B cell (primary cell): ENCODE results near the gene MPP2. TPM values are rescaled to one million over a fixed set of nuclear protein-coding genes. Genes with fewer than 3 reads are reported as not detected.

Experiments used
- ATAC-seq: fragments of 200-7000 bp; cut with Tn5 transposase; one replicate; pipeline ENCODE4 v1.10.0; 2021; ENCODE audit warnings: low read depth, mild to moderate bottlenecking, moderate number of reproducible peaks, moderate library complexity
- CTCF ChIA-PET: fragments of 350-600 bp; sonication (Branson Sonifier 250); formaldehyde crosslinking; loops from one replicate; lab custom pipeline; 2021; ENCODE audit warnings: antibody characterized with exemption, inconsistent platforms; lab: Charles Lee
- POLR2A ChIA-PET: fragments of 350-600 bp; sonication (Branson Sonifier 250); formaldehyde crosslinking; loops from one replicate; lab custom pipeline; 2021; ENCODE audit warnings: antibody characterized with exemption; lab: Charles Lee
- DNase-seq: peaks from one replicate; pipeline ENCODE4 v3.0.0; 2013
- H2AFZ ChIP-seq: 2 replicates; pipeline ENCODE4 v1.6.1; 2012; ENCODE audit warnings: mild to moderate bottlenecking, low read depth, low read length; ENCODE audit not compliant: insufficient read depth, poor library complexity, severe bottlenecking
- H3K27ac ChIP-seq, 2 donors: 1 replicate in 1 of 2; 2 replicates in 1 of 2; pipeline ENCODE4 v1.5.1; 2012 to 2013; ENCODE audit warnings: low read length in 2 of 2, mild to moderate bottlenecking in 2 of 2, moderate library complexity in 1 of 2
- H3K27me3 ChIP-seq, 4 experiments: fragments of 200-600 bp in 1 of 4; sonication (generic) in 1 of 4; replicated peaks in 1 of 4; 1 replicate in 2 of 4; 2 replicates in 2 of 4; pipeline versions ENCODE4 v1.6.1 to v1.7.0; 2013 to 2016; ENCODE audit warnings: low read length in 3 of 4, mild to moderate bottlenecking in 2 of 4, mixed read lengths in 1 of 4, moderate library complexity in 1 of 4; ENCODE audit not compliant: insufficient read depth in 4 of 4, control insufficient read depth in 3 of 4; ENCODE audit errors: control extremely low read depth in 1 of 4
- H3K36me3 ChIP-seq, 2 experiments: replicated peaks in 1 of 2; 1 replicate in 1 of 2; 2 replicates in 1 of 2; pipeline versions ENCODE4 v1.6.1 to v1.7.1; 2013; ENCODE audit warnings: low read length in 1 of 2; ENCODE audit not compliant: insufficient read depth in 2 of 2, control insufficient read depth in 1 of 2; ENCODE audit errors: control extremely low read depth in 1 of 2, extremely low read depth in 1 of 2
- H3K4me1 ChIP-seq, 2 donors: fragments of 200-600 bp in 1 of 2; sonication (generic) in 1 of 2; 1 replicate in 1 of 2; 2 replicates in 1 of 2; pipeline versions ENCODE4 v1.5.1 to v1.6.1; 2013 to 2017; ENCODE audit warnings: low read length in 2 of 2; ENCODE audit not compliant: control insufficient read depth in 2 of 2, insufficient read depth in 2 of 2
- H3K4me2 ChIP-seq: replicated peaks from 2 replicates; pipeline ENCODE3; 2012; ENCODE audit warnings: mild to moderate bottlenecking, low read depth, low read length; ENCODE audit not compliant: poor library complexity, severe bottlenecking
- H3K4me3 ChIP-seq, 5 experiments: fragments of 200-600 bp in 1 of 5; sonication (generic) in 1 of 5; 1 replicate in 3 of 5; 2 replicates in 2 of 5; pipeline versions ENCODE4 v1.5.1 to v1.7.0; 2011 to 2016; ENCODE audit warnings: low read length in 4 of 5, mild to moderate bottlenecking in 4 of 5, low read depth in 2 of 5, control low read depth in 1 of 5, moderate library complexity in 1 of 5; ENCODE audit not compliant: insufficient read depth in 1 of 5; ENCODE audit errors: control extremely low read depth in 1 of 5, extremely low read depth in 1 of 5
- H3K79me2 ChIP-seq: fragments of 200-600 bp; sonication (generic); one replicate; pipeline ENCODE4 v1.6.0; 2016; ENCODE audit warnings: low read length; ENCODE audit not compliant: control insufficient read depth, insufficient read depth
- H3K9ac ChIP-seq: fragments of 200-600 bp; sonication (generic); 2 replicates; pipeline ENCODE4 v1.6.1; 2017; ENCODE audit warnings: mild to moderate bottlenecking, low read length, moderate library complexity
- H3K9me3 ChIP-seq, 3 donors: one replicate each; pipeline versions ENCODE4 v1.6.1 to v1.7.1; 2013; ENCODE audit warnings: low read length in 2 of 3; ENCODE audit not compliant: control insufficient read depth in 2 of 3, insufficient read depth in 1 of 3; ENCODE audit errors: control extremely low read depth in 1 of 3
- H4K20me1 ChIP-seq: 2 replicates; pipeline ENCODE4 v1.6.0; 2012; ENCODE audit warnings: mild to moderate bottlenecking, low read length; ENCODE audit not compliant: insufficient read depth, control insufficient read depth, poor library complexity, severe bottlenecking
- H3K27ac Mint-ChIP-seq: one replicate; pipeline ENCODE4 v1.8.0; 2021; ENCODE audit warnings: mixed read lengths
- H3K27me3 Mint-ChIP-seq: one replicate; pipeline ENCODE4 v1.8.0; 2021; ENCODE audit warnings: mixed read lengths
- H3K4me1 Mint-ChIP-seq: one replicate; pipeline ENCODE4 v1.8.0; 2021; ENCODE audit warnings: mixed read lengths
- H3K4me3 Mint-ChIP-seq: one replicate; pipeline ENCODE4 v1.8.0; 2021; ENCODE audit warnings: mixed read lengths
- H3K9me3 Mint-ChIP-seq: one replicate; pipeline ENCODE4 v1.8.0; 2022; ENCODE audit warnings: mixed read lengths; ENCODE audit not compliant: insufficient read depth
- CTCF ChIP-seq: fragments of 200-600 bp; IDR thresholded peaks from one replicate; pipeline ENCODE4 v1.8.0; 2022; ENCODE audit warnings: antibody characterized with exemption, mild to moderate bottlenecking
- EZH2 ChIP-seq: IDR thresholded peaks from 2 replicates; pipeline ENCODE4 v1.6.1; 2012; ENCODE audit warnings: borderline replicate concordance, low read depth, mild to moderate bottlenecking, moderate library complexity, low read length; ENCODE audit not compliant: insufficient read depth, poor library complexity, severe bottlenecking
- WGBS: methylation state at CpG from one replicate; pipeline ENCODE4 v1.1.5; 2013; ENCODE audit warnings: missing lambda C conversion rate; ENCODE audit not compliant: insufficient coverage; 5-methylcytosine and 5-hydroxymethylcytosine counted together
- intact Hi-C: fragments of 100-400 bp; cut with micrococcal nuclease; formaldehyde crosslinking; loops from one replicate; pipeline ENCODE4 v1.10.0; 2022
- polyA plus RNA-seq: library from polyadenylated mRNA; depleted of rRNA; stranded (reverse); fragments of >200 nt; gene quantifications from 2 replicates; pipeline ENCODE4 v1.2.3, GENCODE V29; 2012
- total RNA-seq, 2 donors: library from RNA; stranded (reverse); fragments of 120-200 nt in 1 of 2; gene quantifications; 1 replicate in 1 of 2; 2 replicates in 1 of 2; pipeline versions ENCODE4 v1.2.3 to v1.2.4, GENCODE V29; 2013 to 2022

Gene MPP2
- total and polyA plus RNA-seq, 2 donors (not counting 1 experiment from before 2014, with no cell fraction given), result 0.15 TPM; not detected in 1

- no peaks in the 10 kb centered on the region for H3K9me3 Mint-ChIP-seq
- peak overlapping the region; percentile 98 for H3K4me2 ChIP-seq
- DNase-seq (no peak), ATAC-seq (no peak)
- peaks cover 33 to 38% of the 10 kb centered on the region in 2 donors for H3K4me1 ChIP-seq
- no peak overlapping the region for H3K27ac ChIP-seq
- no peak overlapping the region for H3K27ac Mint-ChIP-seq
- H3K9ac ChIP-seq, result no peak overlapping the region
- no peak overlapping the region for H2AFZ ChIP-seq
- H3K9me3 ChIP-seq, result peaks cover 0 to 24% (median 0%) of the 10 kb centered on the region in 3 donors
- no peaks in the 10 kb centered on the region for H4K20me1 ChIP-seq
- H3K4me1 Mint-ChIP-seq, result peaks cover 32% of the 10 kb centered on the region
- peaks cover 64% of the 10 kb centered on the region for H3K27me3 Mint-ChIP-seq
- TF ChIP-seq EZH2, result no peak
- TF ChIP-seq CTCF, result no peak
- H3K79me2 ChIP-seq, result no peaks in the 10 kb centered on the region
- intact Hi-C loops, result no loop called here
- H3K36me3 ChIP-seq, result no peaks in the 10 kb centered on the region
- no CpG with 5 or more reads among the region's 3 CpGs for WGBS
- POLR2A ChIA-PET, result no interaction called here
- H3K27me3 ChIP-seq, result peaks cover 0 to 81% (median 39%) of the 10 kb centered on the region in 4 experiments
- H3K4me3 ChIP-seq, result no peak overlapping the region
- peak overlapping the region; percentile 29 for H3K4me3 Mint-ChIP-seq
- CTCF ChIA-PET, result no interaction called here
These were observed 1.8 kb downstream of the MPP2 start for GRCh38 chr17:43905400-43905984.

GRCh38 chr17:43901861-43902589 is 5.3 kb downstream of the MPP2 start:
- peaks cover 0 to 12% (median 0%) of the 10 kb centered on the region in 3 donors for H3K9me3 ChIP-seq
- H3K27me3 ChIP-seq, result peaks cover 0 to 81% (median 27%) of the 10 kb centered on the region in 4 experiments
- intact Hi-C loops, result no loop called here
- WGBS, result 51% methylated on average over 4 of the region's 7 CpGs
- no peak overlapping the region for H3K9ac ChIP-seq
- H3K36me3 ChIP-seq, result no peaks in the 10 kb centered on the region
- DNase-seq, result no peak
- H3K4me3 ChIP-seq, result no peak overlapping the region
- Mint-ChIP-seq H3K27ac (no peak overlapping the region), H3K9me3 (no peaks in the 10 kb centered on the region), H3K4me1 (peaks cover 24% of the 10 kb centered on the region), H3K27me3 (peaks cover 64% of the 10 kb centered on the region), H3K4me3 (no peak overlapping the region)
- H3K4me1 ChIP-seq, result peaks cover 27 to 33% of the 10 kb centered on the region in 2 donors
- H3K4me2 ChIP-seq, result no peak overlapping the region
- CTCF ChIA-PET, result interaction anchor here (0.9 to 1.7 kb wide), 2 partner anchors 9 to 24 kb away, joined by 3 read pairs; no protein-coding TSS in a partner anchor
- no peak overlapping the region for H3K27ac ChIP-seq
- no peak overlapping the region for H2AFZ ChIP-seq
- POLR2A ChIA-PET, result no interaction called here
- no peaks in the 10 kb centered on the region for H4K20me1 ChIP-seq
- TF ChIP-seq EZH2, result no peak
- ATAC-seq, result no peak
- H3K79me2 ChIP-seq, result no peaks in the 10 kb centered on the region
